GM21723 (cell line): Measurements from ENCODE around the gene SEMA6D.

Experiments used
- ATAC-seq: cut with Tn5 transposase; IDR thresholded peaks from one replicate; pipeline ENCODE4 v1.9.1; 2021; ENCODE audit warnings: mild to moderate bottlenecking, moderate library complexity; ENCODE audit not compliant: unreplicated experiment

The SEMA6D gene

GRCh38 chr15:47743385-47743784 lies 26.1 kb downstream of the SEMA6D start:
- ATAC-seq: no peak

- ATAC-seq: no peak
These were observed 26.6 kb downstream of the SEMA6D start for GRCh38 chr15:47743886-47744285.

- ATAC-seq: no peak
These were observed 27.2 kb downstream of the SEMA6D start for GRCh38 chr15:47744496-47744895.

DNA sequence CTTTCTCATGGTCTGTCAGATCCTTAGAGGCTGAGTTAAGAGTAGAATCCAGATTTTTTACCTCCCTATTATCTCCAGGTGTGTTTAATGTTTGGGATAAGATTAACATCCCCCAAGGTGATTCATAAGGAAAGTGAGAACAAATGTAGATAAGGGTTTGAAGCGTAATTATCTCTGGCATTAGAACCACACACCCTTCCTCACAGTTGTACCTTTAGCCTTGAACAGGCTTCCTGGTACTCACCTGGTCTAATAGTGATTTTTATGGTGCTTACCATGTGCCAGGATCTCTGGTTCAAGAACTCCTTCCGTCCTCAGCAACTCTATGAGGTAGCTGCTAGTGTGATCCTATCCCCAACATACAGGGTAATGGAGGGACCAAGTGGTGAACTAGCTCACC lies 27.7 kb downstream of the SEMA6D start:
- ATAC-seq: no peak

- ATAC-seq: no peak
These were observed 29.2 kb downstream of the SEMA6D start for GRCh38 chr15:47746516-47746915.

- ATAC-seq: no peak
These were observed 32.9 kb downstream of the SEMA6D start for GRCh38 chr15:47750030-47750739.

- ATAC-seq: no peak
These were observed 33.5 kb downstream of the SEMA6D start for GRCh38 chr15:47750740-47751262.

DNA sequence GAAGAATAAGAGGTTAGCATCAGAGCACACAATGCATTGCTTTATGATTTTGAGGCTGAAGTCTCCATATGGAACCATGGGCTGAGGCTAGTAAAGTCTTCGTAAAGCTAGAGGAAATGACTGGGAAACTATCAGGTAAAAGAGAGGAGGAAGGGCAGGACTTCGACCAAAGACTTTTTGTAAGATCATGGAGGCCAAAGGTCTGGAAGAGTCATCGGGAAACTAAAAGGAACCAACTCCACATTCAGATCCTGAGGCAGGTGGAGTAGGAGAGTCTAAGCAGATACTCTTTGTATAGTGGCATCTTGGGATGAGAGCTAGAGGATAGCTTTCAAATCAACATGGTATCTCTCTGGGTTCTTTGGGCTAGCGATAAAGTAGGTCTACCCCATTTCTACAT lies 36.3 kb downstream of the SEMA6D start:
- ATAC-seq: no peak

GRCh38 chr15:47754312-47754711 lies 37.0 kb downstream of the SEMA6D start:
- no peak for ATAC-seq

DNA sequence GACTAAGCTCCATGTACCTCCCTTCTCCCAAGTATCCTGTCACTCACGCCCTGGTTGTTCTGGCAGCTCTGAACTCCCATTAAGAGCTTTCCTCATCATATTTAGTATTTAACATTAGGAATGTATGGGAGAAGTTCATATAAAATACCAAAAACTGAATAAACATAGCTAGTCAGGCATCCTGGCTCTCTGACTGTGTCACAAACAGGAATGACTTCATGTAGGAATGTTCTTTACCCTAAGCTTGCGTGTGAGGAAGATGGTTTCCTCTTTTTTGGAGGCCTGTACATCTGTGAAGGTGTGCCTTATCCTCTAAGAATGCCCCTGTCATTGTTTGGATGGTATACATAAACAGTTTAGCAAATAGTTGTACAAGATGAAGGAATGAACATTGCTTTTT lies 38.6 kb downstream of the SEMA6D start:
- ATAC-seq: no peak

- no peak for ATAC-seq
These were observed 39.6 kb downstream of the SEMA6D start for GRCh38 chr15:47756872-47757271.

DNA sequence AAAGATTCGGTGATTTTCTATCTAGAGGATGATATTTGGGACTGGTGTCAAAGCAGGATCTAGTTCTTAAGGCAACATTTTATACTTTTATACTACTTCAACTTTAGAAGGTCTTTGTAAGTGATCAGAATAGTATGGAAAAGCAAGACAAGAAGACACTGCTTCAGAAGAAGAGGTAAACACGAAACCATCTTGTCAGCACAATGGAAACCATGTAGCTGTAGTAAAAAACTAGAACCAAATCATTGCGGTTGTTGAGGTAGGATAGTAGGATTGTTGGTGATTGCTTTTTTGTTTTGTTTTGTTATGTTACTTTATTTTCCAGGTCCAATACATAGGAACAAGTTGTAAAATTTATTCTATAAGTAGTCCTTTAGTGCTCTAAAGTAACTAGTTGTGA lies 40.0 kb downstream of the SEMA6D start:
- no peak for ATAC-seq

DNA sequence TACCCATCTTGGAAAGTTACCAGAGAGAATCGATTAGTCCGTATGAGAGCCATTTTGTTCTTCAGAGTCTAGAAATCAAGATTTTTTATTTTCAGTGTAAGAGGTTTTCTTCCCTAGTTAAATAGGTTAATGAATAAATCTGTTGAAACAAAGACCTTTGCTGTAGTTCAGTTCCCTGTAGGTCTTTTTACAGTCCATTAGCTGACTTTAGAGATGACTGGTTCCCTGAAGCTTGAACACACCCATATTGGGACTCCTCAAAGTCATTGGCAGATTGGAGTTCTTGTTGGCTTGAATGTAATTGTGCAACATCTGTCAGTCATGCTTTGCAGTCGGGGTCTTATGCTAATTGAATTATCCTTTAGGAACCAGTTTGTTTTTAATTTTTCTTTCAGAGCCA lies 45.3 kb downstream of the SEMA6D start:
- no peak for ATAC-seq

GRCh38 chr15:47764666-47765065 lies 47.4 kb downstream of the SEMA6D start:
- no peak for ATAC-seq

DNA sequence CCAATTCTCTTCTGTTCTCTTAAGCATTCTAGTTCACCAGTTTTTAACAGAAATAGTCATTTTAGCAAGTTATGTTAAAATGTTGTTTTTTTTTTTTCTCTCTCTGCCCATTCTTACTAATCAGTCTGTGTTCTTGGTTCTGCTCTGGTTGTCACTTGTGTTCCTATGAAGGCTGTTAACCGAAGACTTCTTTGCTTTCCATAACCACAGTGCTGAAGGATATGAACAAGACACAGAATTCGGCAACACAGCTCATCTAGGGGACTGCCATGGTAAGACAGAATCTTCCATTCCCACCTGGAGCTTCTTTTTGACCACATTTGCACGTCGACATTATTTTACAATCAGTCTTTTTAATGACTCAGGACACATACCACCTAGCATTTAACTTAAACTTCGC lies 49.1 kb downstream of the SEMA6D start:
- ATAC-seq: no peak

DNA sequence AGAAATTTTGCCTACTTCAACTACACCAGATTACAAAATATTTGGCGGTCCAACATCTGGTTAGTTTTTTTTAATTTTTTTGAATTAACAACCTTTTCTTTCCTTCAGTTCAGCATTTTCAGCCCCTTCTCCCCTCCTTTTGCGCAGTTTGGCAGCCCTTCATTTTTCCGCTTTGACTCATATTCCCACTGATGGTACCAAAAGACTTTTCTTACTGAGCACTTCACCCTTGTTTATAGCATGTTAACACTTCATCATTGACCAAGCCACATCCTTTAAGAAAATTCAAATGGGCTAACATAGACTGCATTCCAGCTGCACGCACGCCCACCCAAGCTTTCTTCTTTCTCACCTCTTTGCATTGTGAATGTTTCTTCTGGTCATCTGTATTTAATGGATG lies 49.7 kb downstream of the SEMA6D start:
- no peak for ATAC-seq

GRCh38 chr15:47768735-47769134 lies 51.4 kb downstream of the SEMA6D start:
- no peak for ATAC-seq

DNA sequence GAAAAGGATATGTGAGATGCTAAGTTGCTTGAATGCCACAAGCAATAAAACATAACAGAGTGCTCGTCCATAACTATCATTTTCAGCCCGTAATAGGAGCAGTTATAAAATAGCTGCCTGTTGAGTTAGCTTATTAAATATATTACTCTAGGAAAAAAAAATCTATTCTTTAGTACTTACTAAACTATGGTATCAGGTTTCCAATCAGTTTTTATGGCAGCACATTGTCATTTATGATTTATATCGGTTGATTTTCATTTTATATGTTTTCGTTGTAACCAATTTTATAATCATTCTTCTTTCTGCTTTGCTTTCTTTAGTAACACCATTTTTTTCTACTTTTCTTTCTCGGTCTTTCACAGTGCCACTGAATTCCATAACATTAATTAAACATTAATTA lies 51.9 kb downstream of the SEMA6D start:
- ATAC-seq: no peak

DNA sequence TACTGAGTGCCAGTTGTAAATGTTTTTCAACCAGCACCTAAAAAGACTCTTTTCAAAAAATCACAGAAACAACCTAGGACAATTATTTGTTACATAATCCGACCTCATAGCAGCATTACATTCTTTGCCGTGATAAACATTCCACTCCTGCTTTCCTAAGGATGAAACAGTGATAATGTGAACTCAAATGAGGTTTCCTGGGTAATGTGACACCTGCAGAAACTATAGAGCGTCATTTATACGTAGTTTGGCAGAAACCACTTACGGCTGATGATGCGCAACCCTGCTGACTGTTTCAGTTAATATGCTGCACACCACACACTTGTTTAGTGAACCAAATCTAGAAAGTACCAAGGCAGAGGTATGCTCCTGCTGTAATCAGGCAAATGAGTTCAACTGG lies 55.8 kb downstream of the SEMA6D start:
- ATAC-seq: no peak

- no peak for ATAC-seq
These were observed 61.0 kb downstream of the SEMA6D start for GRCh38 chr15:47778263-47778770.

DNA sequence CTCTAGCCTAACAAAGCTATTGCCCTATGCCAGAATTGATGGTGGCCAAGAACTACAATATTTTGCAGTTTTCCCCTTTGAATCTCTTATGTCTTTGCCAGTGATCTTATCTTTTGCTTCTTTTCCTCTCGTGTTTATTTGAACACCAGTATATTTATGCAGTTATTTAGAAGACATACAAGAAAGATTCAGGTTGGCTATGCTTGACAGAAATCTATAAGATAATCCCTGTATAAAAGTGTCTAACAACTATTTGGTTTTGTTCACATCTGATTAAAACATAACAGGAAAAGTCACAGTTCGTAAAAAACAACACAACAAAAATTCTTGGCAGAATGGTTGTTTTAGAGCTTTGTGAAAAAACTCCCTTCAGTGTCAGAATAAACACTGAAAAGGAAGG lies 63.7 kb downstream of the SEMA6D start:
- no peak for ATAC-seq

DNA sequence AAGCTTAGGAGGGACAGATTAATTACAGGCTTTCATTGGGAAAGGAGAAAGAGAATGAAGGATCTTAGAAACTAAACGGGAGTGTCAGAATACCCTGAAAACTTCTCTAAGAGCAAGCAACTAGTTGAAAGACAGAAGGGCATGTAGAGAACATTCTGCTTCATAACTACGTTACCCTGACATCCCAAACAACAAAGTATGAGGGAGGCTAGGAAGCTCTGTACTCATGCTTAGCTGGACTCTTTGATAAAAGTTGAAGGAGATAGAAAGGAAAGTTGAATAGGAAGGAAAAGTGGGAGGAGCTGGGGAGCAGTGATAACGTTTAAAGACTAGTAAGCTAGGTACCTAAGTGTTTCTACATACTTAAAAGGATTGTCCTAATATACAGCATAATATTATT lies 64.2 kb downstream of the SEMA6D start:
- no peak for ATAC-seq

GRCh38 chr15:47784820-47785219 lies 67.5 kb downstream of the SEMA6D start:
- no peak for ATAC-seq
